HK-2 (cell line): Measurements from ENCODE around the gene HMGN1.

Experiments
- DNase-seq: peaks from one replicate; pipeline ENCODE4 v3.0.0-alpha.2; 2018; ENCODE audit not compliant: unreplicated experiment

Gene HMGN1

GRCh38 chr21:39332175-39332574 lies 16.7 kb downstream of the HMGN1 start:
- no peak for DNase-seq

- DNase-seq = no peak
Measured at GRCh38 chr21:39330001-39330400, 18.9 kb downstream of the HMGN1 start.

GRCh38 chr21:39327727-39328126 lies 21.2 kb downstream of the HMGN1 start:
- DNase-seq = no peak

GRCh38 chr21:39326607-39327307 lies 22.1 kb downstream of the HMGN1 start:
- no peak for DNase-seq

- DNase-seq = no peak
Measured at GRCh38 chr21:39325458-39325857, 23.4 kb downstream of the HMGN1 start.

- no peak for DNase-seq
Measured at GRCh38 chr21:39321424-39321823, 27.5 kb downstream of the HMGN1 start.

- DNase-seq = no peak
Measured at GRCh38 chr21:39319814-39320332, 29.0 kb downstream of the HMGN1 start.

- DNase-seq = no peak
Measured at GRCh38 chr21:39319251-39319756, 29.6 kb downstream of the HMGN1 start.

GRCh38 chr21:39318091-39318959 lies 30.6 kb downstream of the HMGN1 start:
- DNase-seq = no peak

- DNase-seq = no peak
Measured at GRCh38 chr21:39317134-39318090, 31.5 kb downstream of the HMGN1 start.

- DNase-seq = no peak
Measured at GRCh38 chr21:39316729-39317128, 32.2 kb downstream of the HMGN1 start.

GRCh38 chr21:39315603-39316445 lies 33.1 kb downstream of the HMGN1 start:
- no peak for DNase-seq

- DNase-seq = peak; percentile 52
Measured at GRCh38 chr21:39314143-39315027, 34.5 kb downstream of the HMGN1 start.

GRCh38 chr21:39313571-39314142 lies 35.2 kb downstream of the HMGN1 start, which contains the start of gene BRWD1:
Gene BRWD1 (minus strand): TSS chr21:39313632. CDS start chr21:39313491, 141 bp downstream.
- DNase-seq = peak; percentile 75

- DNase-seq = no peak
Measured at GRCh38 chr21:39313042-39313570, 35.8 kb downstream of the HMGN1 start.

- DNase-seq = peak; percentile 89
Measured at GRCh38 chr21:39312112-39313041, 36.5 kb downstream of the HMGN1 start.

- no peak for DNase-seq
Measured at GRCh38 chr21:39311164-39311563, 37.7 kb downstream of the HMGN1 start.

- no peak for DNase-seq
Measured at GRCh38 chr21:39307466-39307865, 41.4 kb downstream of the HMGN1 start.
